Skeletal muscle cell (primary cell): ENCODE data around the gene RC3H2.

Experiments
- DNase-seq: peaks from one replicate; pipeline ENCODE4 v3.0.0-alpha.2; 2010; ENCODE audit warnings: low read depth
- H3K4me3 ChIP-seq: 2 replicates; pipeline ENCODE4 v1.5.1; 2011; ENCODE audit warnings: low read depth, mild to moderate bottlenecking, control low read depth, low read length, moderate library complexity

Gene RC3H2

GRCh38 chr9:122904823-122905710 is at the start of gene RC3H2:
TSS of gene RC3H2 (minus strand) at chr9:122905359. CDS start at chr9:122897509, 7,850 bp downstream.
- peak within 1 kb of the TSS; percentile 77 for H3K4me3 ChIP-seq
- DNase-seq, result peak; percentile 99

- peak; percentile 12 for DNase-seq
- no peak overlapping the region for H3K4me3 ChIP-seq
Observed at GRCh38 chr9:122954253-122954691, 49.1 kb upstream of the RC3H2 start.

- DNase-seq, result no peak
- H3K4me3 ChIP-seq, result no peak overlapping the region
Observed at GRCh38 chr9:122951056-122951455, 45.9 kb upstream of the RC3H2 start.

- no peak overlapping the region for H3K4me3 ChIP-seq
- DNase-seq, result no peak
Observed at GRCh38 chr9:122950263-122950662, 45.1 kb upstream of the RC3H2 start.

- no peak for DNase-seq
- no peak overlapping the region for H3K4me3 ChIP-seq
Observed at GRCh38 chr9:122949696-122950095, 44.5 kb upstream of the RC3H2 start.

- no peak for DNase-seq
- H3K4me3 ChIP-seq, result no peak overlapping the region
Observed at GRCh38 chr9:122948313-122948712, 43.2 kb upstream of the RC3H2 start.

- H3K4me3 ChIP-seq, result no peak overlapping the region
- no peak for DNase-seq
Observed at GRCh38 chr9:122946461-122947005, 41.4 kb upstream of the RC3H2 start.

- no peak overlapping the region for H3K4me3 ChIP-seq
- no peak for DNase-seq
Observed at GRCh38 chr9:122944960-122945888, 40.1 kb upstream of the RC3H2 start.

GRCh38 chr9:122941582-122942234 is 36.5 kb upstream of the RC3H2 start:
- no peak for DNase-seq
- H3K4me3 ChIP-seq, result peak overlapping the region; percentile 77

GRCh38 chr9:122940749-122941581 is 35.8 kb upstream of the RC3H2 start, which contains the start of gene RABGAP1:
TSS of gene RABGAP1 (plus strand) at chr9:122941020. CDS start at chr9:122957060, 16,040 bp downstream.
- H3K4me3 ChIP-seq, result peak within 1 kb of the TSS; percentile 77
- DNase-seq, result peak; percentile 92

- peak overlapping the region; percentile 27 for H3K4me3 ChIP-seq
Observed at GRCh38 chr9:122940454-122940748, 35.2 kb upstream of the RC3H2 start.

GRCh38 chr9:122939601-122940000 is 34.4 kb upstream of the RC3H2 start:
- H3K4me3 ChIP-seq, result no peak overlapping the region
- DNase-seq, result no peak

More at GRCh38 chr9:122940454-122940748, 35.2 kb upstream of the RC3H2 start:
- no peak for DNase-seq

- no peak for DNase-seq
- H3K4me3 ChIP-seq, result no peak overlapping the region
Observed at GRCh38 chr9:122936883-122937282, 31.7 kb upstream of the RC3H2 start.

GRCh38 chr9:122936464-122936863 is 31.3 kb upstream of the RC3H2 start:
- no peak for DNase-seq
- H3K4me3 ChIP-seq, result no peak overlapping the region

GRCh38 chr9:122931226-122932121 is 26.3 kb upstream of the RC3H2 start, which contains the start of gene ZBTB26:
TSS of gene ZBTB26 (minus strand) at chr9:122931512. CDS start at chr9:122919934, 11,578 bp downstream.
- peak; percentile 72 for DNase-seq
- H3K4me3 ChIP-seq, result peak within 1 kb of the TSS; percentile 68

- no peak for DNase-seq
- H3K4me3 ChIP-seq, result peak overlapping the region; percentile 68
Observed at GRCh38 chr9:122930541-122931225, 25.5 kb upstream of the RC3H2 start.

GRCh38 chr9:122929796-122930354 is 24.7 kb upstream of the RC3H2 start:
- H3K4me3 ChIP-seq, result no peak overlapping the region
- no peak for DNase-seq
